ENCODE measurements around the gene PCNP.
"Not testable (repeated sequence)": the region's sequence is repeated elsewhere in the genome, so short reads cannot be mapped to it uniquely, and the experiment has no call there.

Gene PCNP

GRCh38 chr3:101573449-101574387, at the start of gene PCNP:
Gene PCNP (plus strand): TSS chr3:101574180. CDS start chr3:101574216, 36 bp downstream.
- Mint-ChIP-seq H3K9me3 (no peaks in the 10 kb centered on the region), H3K27ac (peak within 1 kb of the TSS; percentile 97), H3K27me3 (no peaks in the 10 kb centered on the region), H3K4me1 (peaks cover 15 to 41% of the 10 kb centered on the region in 2 donors), H3K36me3 (peaks cover 6 to 9% of the 10 kb centered on the region in 2 donors), H3K4me3 (peak within 1 kb of the TSS; percentile 91 to 99)
- peak; percentile 90 to 91 for ATAC-seq (replicated peaks)
- peak; percentile 99 for DNase-seq

- H3K27ac Mint-ChIP-seq, result no peak overlapping the region
- no peak for DNase-seq
- H3K9me3 Mint-ChIP-seq, result peaks cover 3 to 4% of the 10 kb centered on the region in 2 donors
- no peak overlapping the region for H3K4me3 Mint-ChIP-seq
- H3K27me3 Mint-ChIP-seq, result peaks cover 0 to 5% of the 10 kb centered on the region in 2 donors
- no peaks in the 10 kb centered on the region for H3K4me1 Mint-ChIP-seq
- no peak for ATAC-seq (replicated peaks)
- H3K36me3 Mint-ChIP-seq, result peaks cover 2 to 4% of the 10 kb centered on the region in 2 donors
Observed at GRCh38 chr3:101527441-101527840, 46.5 kb upstream of the PCNP start.

DNA sequence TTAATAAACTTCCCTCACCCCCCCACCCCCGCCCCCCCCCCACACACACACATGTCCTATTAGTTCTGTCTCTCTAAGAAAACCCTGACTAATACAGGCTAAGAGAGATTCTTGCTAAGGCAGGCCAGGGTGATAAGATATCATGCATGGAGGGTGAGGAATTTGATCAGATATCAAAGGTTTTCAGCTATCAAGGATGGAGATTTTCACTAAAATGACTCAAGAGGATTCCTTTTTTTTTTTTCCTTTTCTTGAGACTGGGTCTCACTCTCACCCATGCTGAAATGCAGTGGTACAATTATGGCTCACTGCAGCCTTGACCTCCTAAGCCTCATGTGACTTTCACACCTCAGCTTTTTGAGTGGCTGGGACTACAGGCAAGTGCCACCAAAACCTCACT, 46.1 kb upstream of the PCNP start:
- peaks cover 2 to 4% of the 10 kb centered on the region in 2 donors for H3K36me3 Mint-ChIP-seq
- H3K4me3 Mint-ChIP-seq, result no peak overlapping the region
- DNase-seq, result no peak
- no peaks in the 10 kb centered on the region for H3K4me1 Mint-ChIP-seq
- H3K27ac Mint-ChIP-seq, result no peak overlapping the region
- no peak for ATAC-seq (replicated peaks)
- H3K27me3 Mint-ChIP-seq, result peaks cover 0 to 7% of the 10 kb centered on the region in 2 donors
- H3K9me3 Mint-ChIP-seq, result peaks cover 3 to 4% of the 10 kb centered on the region in 2 donors

DNA sequence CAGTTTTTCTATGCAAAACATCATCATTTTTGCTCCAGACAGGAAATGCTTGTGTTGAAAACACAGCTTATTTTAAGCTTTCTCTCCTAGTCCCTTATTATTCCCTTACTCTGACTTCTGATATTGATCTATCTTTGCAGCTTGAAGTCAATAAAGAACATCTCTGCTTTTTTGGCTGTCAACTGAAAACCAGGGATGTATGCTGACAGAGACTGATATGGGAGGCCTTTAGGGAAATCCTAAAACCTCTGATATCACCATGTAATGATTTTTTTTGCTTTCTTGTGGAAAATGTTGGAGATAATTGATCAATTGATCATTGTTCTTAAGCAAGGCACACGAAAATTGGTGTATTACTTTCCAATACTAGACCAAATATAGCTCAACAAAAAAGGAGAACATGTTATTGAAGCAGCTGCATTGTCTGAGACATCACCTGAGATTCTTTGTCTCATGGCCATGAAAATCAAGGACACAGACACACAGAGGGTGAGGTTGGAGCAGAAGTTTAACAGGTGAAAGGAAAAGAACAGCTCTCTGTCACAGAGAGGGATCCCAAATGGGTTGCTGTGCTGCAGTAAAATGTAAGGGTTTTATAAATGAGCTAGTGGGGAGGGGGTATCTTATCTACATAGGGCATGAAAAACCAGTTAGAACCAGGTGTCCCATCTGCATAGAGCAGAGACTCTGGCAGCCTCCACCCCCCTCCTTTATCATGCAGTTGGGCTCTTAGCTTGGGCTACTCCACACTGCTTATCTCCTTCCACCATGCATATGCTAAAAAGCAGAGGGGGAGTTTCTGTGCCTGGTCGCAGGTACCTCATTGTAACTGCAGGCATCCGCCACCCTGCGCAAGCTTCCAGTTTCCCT, 43.9 kb upstream of the PCNP start:
- no peak overlapping the region for H3K4me3 Mint-ChIP-seq
- no peak for DNase-seq
- no peaks in the 10 kb centered on the region for H3K4me1 Mint-ChIP-seq
- H3K9me3 Mint-ChIP-seq, result peaks cover 1 to 2% of the 10 kb centered on the region in 2 donors
- peaks cover 0 to 11% of the 10 kb centered on the region in 2 donors for H3K27me3 Mint-ChIP-seq
- no peak for ATAC-seq (replicated peaks)
- no peak overlapping the region for H3K27ac Mint-ChIP-seq
- H3K36me3 Mint-ChIP-seq, result peaks cover 0 to 1% of the 10 kb centered on the region in 2 donors

DNA sequence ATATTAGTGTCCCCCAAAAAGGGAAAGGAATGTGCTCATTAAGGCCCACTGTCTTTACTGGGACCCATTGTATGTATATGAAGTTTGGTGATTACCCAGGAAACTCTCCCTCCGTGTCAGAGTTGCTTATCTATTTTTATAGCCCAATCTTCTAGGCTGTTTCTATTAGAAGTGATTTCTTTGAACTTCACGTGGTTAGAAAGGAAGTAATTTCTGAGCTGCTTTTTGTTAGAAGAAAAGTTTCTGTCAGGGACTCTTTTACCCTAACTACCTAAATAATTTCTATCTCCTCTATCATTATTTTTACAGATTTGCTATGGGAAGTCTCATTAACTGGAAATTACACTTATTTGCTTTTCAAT, 43.3 kb upstream of the PCNP start:
- ATAC-seq (replicated peaks) (no peak), DNase-seq (no peak)
- Mint-ChIP-seq H3K27ac (no peak overlapping the region), H3K4me1 (no peaks in the 10 kb centered on the region), H3K27me3 (peaks cover 0 to 11% of the 10 kb centered on the region in 2 donors), H3K4me3 (no peak overlapping the region), H3K36me3 (no peaks in the 10 kb centered on the region), H3K9me3 (no peaks in the 10 kb centered on the region)

DNA sequence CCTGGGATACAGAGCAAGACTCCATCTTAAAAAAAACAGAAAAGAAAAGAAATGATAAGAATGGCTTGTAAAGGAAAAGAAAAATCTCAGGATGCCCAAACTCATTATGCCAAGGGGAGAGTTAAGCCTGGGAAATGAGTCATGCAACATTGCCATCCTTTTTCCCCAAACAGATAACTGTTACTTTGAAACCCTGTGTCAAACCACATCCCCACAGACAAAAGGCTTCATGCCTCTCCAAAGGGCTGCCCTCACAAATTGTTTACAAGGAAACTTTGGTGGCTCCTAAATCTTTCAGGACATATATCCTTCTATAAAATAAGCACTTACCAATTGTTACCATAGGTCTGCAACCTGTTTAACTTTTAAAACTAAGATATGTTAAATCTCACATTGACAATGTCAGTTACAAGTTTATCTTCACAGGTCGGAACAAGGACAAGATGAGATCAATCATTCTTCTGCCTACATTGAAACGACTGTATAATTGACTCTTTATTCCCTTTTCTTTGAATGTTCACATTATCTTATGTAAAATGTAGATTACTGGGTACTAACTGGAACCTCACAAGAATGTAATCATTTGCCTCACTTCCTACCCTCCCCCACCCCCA, 42.4 kb upstream of the PCNP start:
- Mint-ChIP-seq H3K36me3 (no peaks in the 10 kb centered on the region), H3K9me3 (no peaks in the 10 kb centered on the region), H3K4me3 (no peak overlapping the region), H3K27ac (no peak overlapping the region), H3K27me3 (peaks cover 0 to 11% of the 10 kb centered on the region in 2 donors), H3K4me1 (no peaks in the 10 kb centered on the region)
- DNase-seq (no peak), ATAC-seq (replicated peaks) (no peak)

DNA sequence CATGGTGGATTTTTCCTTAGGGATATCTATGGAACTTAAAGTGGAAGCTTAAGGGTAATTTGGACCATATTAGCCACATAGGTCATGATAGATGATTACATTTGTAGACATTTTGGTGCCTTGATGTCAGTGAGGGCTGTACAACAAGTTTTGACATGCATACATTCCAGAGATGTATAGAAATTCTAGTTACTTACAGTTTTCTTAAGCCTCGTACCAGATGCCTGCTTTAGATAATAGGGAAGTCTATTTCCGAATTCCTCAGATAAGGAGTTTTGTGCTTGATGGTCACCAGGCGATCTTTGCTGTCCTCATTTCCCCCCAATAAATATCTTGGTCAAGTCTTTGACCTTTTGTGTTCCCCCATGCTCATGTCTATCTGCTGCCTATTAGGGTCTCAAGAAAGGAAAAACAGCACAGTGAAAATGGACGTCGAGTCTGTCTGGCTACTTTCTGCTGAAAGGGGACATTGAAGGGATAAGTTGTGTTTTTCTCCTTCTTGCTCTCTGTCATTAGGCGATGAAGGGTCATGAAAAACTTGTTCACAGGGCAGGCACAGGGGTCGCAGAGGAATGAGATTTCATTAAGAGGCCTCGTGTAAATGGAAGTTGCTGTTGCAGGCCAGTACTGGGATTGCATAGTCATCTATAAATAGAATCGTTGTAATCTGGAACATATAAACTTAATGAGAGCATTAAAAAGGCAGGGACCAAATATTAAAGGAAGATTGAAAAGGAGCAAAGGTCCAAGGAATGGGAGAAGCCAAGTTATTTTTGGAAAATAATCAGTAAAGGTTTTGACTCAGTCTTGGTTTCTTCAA, 41.0 kb upstream of the PCNP start:
- DNase-seq (no peak), ATAC-seq (replicated peaks) (no peak)
- Mint-ChIP-seq H3K36me3 (no peaks in the 10 kb centered on the region), H3K27ac (no peak overlapping the region), H3K4me3 (no peak overlapping the region), H3K4me1 (peaks cover 0 to 7% of the 10 kb centered on the region in 2 donors), H3K9me3 (no peaks in the 10 kb centered on the region), H3K27me3 (peaks cover 0 to 11% of the 10 kb centered on the region in 2 donors)

- no peaks in the 10 kb centered on the region for H3K36me3 Mint-ChIP-seq
- no peaks in the 10 kb centered on the region for H3K9me3 Mint-ChIP-seq
- ATAC-seq (replicated peaks), result no peak
- H3K4me1 Mint-ChIP-seq, result peaks cover 0 to 7% of the 10 kb centered on the region in 2 donors
- no peak for DNase-seq
- peaks cover 0 to 11% of the 10 kb centered on the region in 2 donors for H3K27me3 Mint-ChIP-seq
- H3K4me3 Mint-ChIP-seq, result no peak overlapping the region
- H3K27ac Mint-ChIP-seq, result no peak overlapping the region
Observed at GRCh38 chr3:101533603-101533968, 40.4 kb upstream of the PCNP start.

GRCh38 chr3:101535221-101535620, 38.8 kb upstream of the PCNP start:
- Mint-ChIP-seq H3K36me3 (no peaks in the 10 kb centered on the region), H3K27ac (no peak overlapping the region), H3K9me3 (no peaks in the 10 kb centered on the region), H3K27me3 (peaks cover 5 to 17% of the 10 kb centered on the region in 2 donors), H3K4me3 (no peak overlapping the region), H3K4me1 (peaks cover 0 to 7% of the 10 kb centered on the region in 2 donors)
- no peak for ATAC-seq (replicated peaks)
- no peak for DNase-seq

DNA sequence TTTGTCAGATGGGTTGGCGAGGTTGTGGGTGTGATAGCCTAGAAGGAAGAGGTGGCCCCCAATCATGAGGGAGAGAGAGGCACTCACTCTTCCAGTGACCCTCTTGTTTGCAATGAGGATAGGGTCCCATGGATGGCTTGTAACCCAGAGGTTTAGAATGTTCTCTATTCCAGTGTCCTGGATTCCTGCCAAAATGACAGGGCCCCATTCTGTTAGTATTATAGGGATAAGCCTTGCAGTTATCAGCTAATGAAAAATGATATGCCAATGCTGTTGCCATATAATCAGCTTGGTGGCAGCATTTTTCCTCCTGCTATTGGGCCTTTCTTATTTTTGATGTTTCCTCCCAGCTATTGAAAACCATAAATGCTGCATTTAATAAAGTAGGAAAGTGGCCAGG, 37.7 kb upstream of the PCNP start:
- no peak overlapping the region for H3K4me3 Mint-ChIP-seq
- peaks cover 5 to 19% of the 10 kb centered on the region in 2 donors for H3K27me3 Mint-ChIP-seq
- H3K27ac Mint-ChIP-seq, result no peak overlapping the region
- no peaks in the 10 kb centered on the region for H3K36me3 Mint-ChIP-seq
- H3K4me1 Mint-ChIP-seq, result peaks cover 0 to 7% of the 10 kb centered on the region in 2 donors
- H3K9me3 Mint-ChIP-seq, result no peaks in the 10 kb centered on the region
- DNase-seq (no peak), ATAC-seq (replicated peaks) (no peak)

- not testable (repeated sequence) for ATAC-seq (replicated peaks); H3K4me1 Mint-ChIP-seq; H3K9me3 Mint-ChIP-seq; H3K4me3 Mint-ChIP-seq; H3K36me3 Mint-ChIP-seq; H3K27ac Mint-ChIP-seq; DNase-seq
- H3K27me3 Mint-ChIP-seq, result peaks cover 5 to 19% of the 10 kb centered on the region in 2 donors
Observed at GRCh38 chr3:101536955-101537354, 37.0 kb upstream of the PCNP start.

GRCh38 chr3:101542957-101543356, 31.0 kb upstream of the PCNP start:
- H3K36me3 Mint-ChIP-seq, result no peaks in the 10 kb centered on the region
- peaks cover 5 to 19% of the 10 kb centered on the region in 2 donors for H3K27me3 Mint-ChIP-seq
- no peaks in the 10 kb centered on the region for H3K9me3 Mint-ChIP-seq
- ATAC-seq (replicated peaks), result no peak
- H3K4me1 Mint-ChIP-seq, result no peaks in the 10 kb centered on the region
- no peak overlapping the region for H3K4me3 Mint-ChIP-seq
- DNase-seq, result no peak
- no peak overlapping the region for H3K27ac Mint-ChIP-seq

GRCh38 chr3:101544161-101544850, 29.7 kb upstream of the PCNP start:
- Mint-ChIP-seq H3K4me1 (no peaks in the 10 kb centered on the region), H3K9me3 (no peaks in the 10 kb centered on the region), H3K27me3 (peaks cover 5 to 22% of the 10 kb centered on the region in 2 donors), H3K27ac (no peak overlapping the region), H3K36me3 (no peaks in the 10 kb centered on the region), H3K4me3 (no peak overlapping the region)
- DNase-seq, result no peak
- ATAC-seq (replicated peaks), result no peak
